ENCODE results near the gene GALNT7. TPM values are rescaled to one million over a fixed set of nuclear protein-coding genes. Genes with fewer than 3 reads are reported as not detected.

Gene GALNT7
- total RNA-seq, 1 donor from 2014 or later: 31.1 TPM

GRCh38 chr4:173337463-173337862 is 168.9 kb downstream of the GALNT7 start:
- DNase-seq (ENCODE audit: low read depth): no peak
- no peak for TF ChIP-seq CTCF (conservative IDR thresholded peaks at IDR 0.05; ENCODE audit: low read depth, low read length)

GRCh38 chr4:173343832-173344397 is 175.3 kb downstream of the GALNT7 start:
- TF ChIP-seq CTCF (conservative IDR thresholded peaks at IDR 0.05; ENCODE audit: low read depth, low read length): no peak
- no peak for DNase-seq (ENCODE audit: low read depth)
- no peak overlapping the region for H3K4me3 ChIP-seq (ENCODE audit: low read depth, low read length)

More at GRCh38 chr4:173337463-173337862, 168.9 kb downstream of the GALNT7 start:
- H3K4me3 ChIP-seq (ENCODE audit: low read depth, low read length): no peak overlapping the region

- TF ChIP-seq CTCF (conservative IDR thresholded peaks at IDR 0.05; ENCODE audit: low read depth, low read length): no peak
- no peak for DNase-seq (ENCODE audit: low read depth)
- no peak overlapping the region for H3K4me3 ChIP-seq (ENCODE audit: low read depth, low read length)
Measured at GRCh38 chr4:173345648-173346047, 177.0 kb downstream of the GALNT7 start.

GRCh38 chr4:173346074-173346473 is 177.5 kb downstream of the GALNT7 start:
- TF ChIP-seq CTCF (conservative IDR thresholded peaks at IDR 0.05; ENCODE audit: low read depth, low read length): no peak
- DNase-seq (ENCODE audit: low read depth): no peak
- no peak overlapping the region for H3K4me3 ChIP-seq (ENCODE audit: low read depth, low read length)

GRCh38 chr4:173347467-173347866 is 178.9 kb downstream of the GALNT7 start:
- H3K4me3 ChIP-seq (ENCODE audit: low read depth, low read length): no peak overlapping the region
- DNase-seq (ENCODE audit: low read depth): no peak
- TF ChIP-seq CTCF (conservative IDR thresholded peaks at IDR 0.05; ENCODE audit: low read depth, low read length): no peak

GRCh38 chr4:173357939-173358338 is 189.3 kb downstream of the GALNT7 start:
- no peak for TF ChIP-seq CTCF (conservative IDR thresholded peaks at IDR 0.05; ENCODE audit: low read depth, low read length)
- DNase-seq (ENCODE audit: low read depth): no peak
- no peak overlapping the region for H3K4me3 ChIP-seq (ENCODE audit: low read depth, low read length)

GRCh38 chr4:173360587-173361221 is 192.1 kb downstream of the GALNT7 start:
- no peak for DNase-seq (ENCODE audit: low read depth)
- TF ChIP-seq CTCF (conservative IDR thresholded peaks at IDR 0.05; ENCODE audit: low read depth, low read length): peak; percentile 56
- H3K4me3 ChIP-seq (ENCODE audit: low read depth, low read length): no peak overlapping the region

Measured in epithelial cell of proximal tubule (primary cell).